Activated T-helper 17 cell treated with anti-CD3 and anti-CD28 coated beads, Interleukin-2, amount 50 U/mL, for 72 hours (primary cell): Measurements from ENCODE around the gene TMEM52. TPM values are rescaled to one million over a fixed set of nuclear protein-coding genes. Genes with fewer than 3 reads are reported as not detected.

ENCODE experiments used
- ATAC-seq: fragments of 150-1000 bp; cut with Tn5 transposase; replicated peaks from 2 replicates; pipeline ENCODE4 v1.10.0; 2021; ENCODE audit warnings: mild to moderate bottlenecking, moderate library complexity
- H3K27ac Mint-ChIP-seq: one replicate; pipeline ENCODE4 v1.8.0; 2022; ENCODE audit warnings: mixed read lengths
- H3K27me3 Mint-ChIP-seq: one replicate; pipeline ENCODE4 v1.8.0; 2022; ENCODE audit warnings: mixed read lengths
- H3K36me3 Mint-ChIP-seq: one replicate; pipeline ENCODE4 v1.8.0; 2022; ENCODE audit warnings: low read depth, mild to moderate bottlenecking, mixed read lengths
- H3K4me1 Mint-ChIP-seq: one replicate; pipeline ENCODE4 v1.8.0; 2022; ENCODE audit warnings: mixed read lengths
- H3K4me3 Mint-ChIP-seq: one replicate; pipeline ENCODE4 v1.8.0; 2022; ENCODE audit warnings: mild to moderate bottlenecking, mixed read lengths
- H3K9me3 Mint-ChIP-seq: one replicate; pipeline ENCODE4 v1.8.0; 2022; ENCODE audit warnings: mixed read lengths
- total RNA-seq, 2 donors: library from RNA; stranded (reverse); gene quantifications; one replicate each; pipeline ENCODE4 v1.2.3, GENCODE V29; 2022

TMEM52 gene
- total RNA-seq, 2 donors from 2014 or later: 1.8 to 2.0 TPM

DNA sequence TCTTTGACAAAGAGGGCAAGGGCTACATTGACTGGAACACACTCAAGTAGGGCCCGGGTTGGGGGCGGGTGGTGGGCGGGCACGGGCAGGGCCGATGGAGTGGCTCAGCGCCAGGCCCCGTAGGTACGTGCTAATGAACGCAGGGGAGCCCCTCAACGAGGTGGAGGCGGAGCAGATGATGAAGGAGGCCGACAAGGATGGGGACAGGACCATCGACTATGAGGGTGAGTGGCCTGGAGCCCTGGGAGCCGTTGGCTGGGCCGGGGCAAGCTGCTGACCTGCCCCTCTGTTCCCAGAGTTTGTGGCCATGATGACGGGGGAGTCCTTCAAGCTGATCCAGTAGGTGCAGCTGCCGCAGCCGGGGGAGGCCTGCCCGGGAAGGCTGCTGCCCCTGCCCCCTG lies 2.2 kb downstream of the TMEM52 start:
- Mint-ChIP-seq H3K36me3 (no peaks in the 10 kb centered on the region), H3K9me3 (no peaks in the 10 kb centered on the region), H3K4me3 (no peak overlapping the region), H3K27ac (no peak overlapping the region), H3K4me1 (no peaks in the 10 kb centered on the region), H3K27me3 (no peaks in the 10 kb centered on the region)
- ATAC-seq: no peak

DNA sequence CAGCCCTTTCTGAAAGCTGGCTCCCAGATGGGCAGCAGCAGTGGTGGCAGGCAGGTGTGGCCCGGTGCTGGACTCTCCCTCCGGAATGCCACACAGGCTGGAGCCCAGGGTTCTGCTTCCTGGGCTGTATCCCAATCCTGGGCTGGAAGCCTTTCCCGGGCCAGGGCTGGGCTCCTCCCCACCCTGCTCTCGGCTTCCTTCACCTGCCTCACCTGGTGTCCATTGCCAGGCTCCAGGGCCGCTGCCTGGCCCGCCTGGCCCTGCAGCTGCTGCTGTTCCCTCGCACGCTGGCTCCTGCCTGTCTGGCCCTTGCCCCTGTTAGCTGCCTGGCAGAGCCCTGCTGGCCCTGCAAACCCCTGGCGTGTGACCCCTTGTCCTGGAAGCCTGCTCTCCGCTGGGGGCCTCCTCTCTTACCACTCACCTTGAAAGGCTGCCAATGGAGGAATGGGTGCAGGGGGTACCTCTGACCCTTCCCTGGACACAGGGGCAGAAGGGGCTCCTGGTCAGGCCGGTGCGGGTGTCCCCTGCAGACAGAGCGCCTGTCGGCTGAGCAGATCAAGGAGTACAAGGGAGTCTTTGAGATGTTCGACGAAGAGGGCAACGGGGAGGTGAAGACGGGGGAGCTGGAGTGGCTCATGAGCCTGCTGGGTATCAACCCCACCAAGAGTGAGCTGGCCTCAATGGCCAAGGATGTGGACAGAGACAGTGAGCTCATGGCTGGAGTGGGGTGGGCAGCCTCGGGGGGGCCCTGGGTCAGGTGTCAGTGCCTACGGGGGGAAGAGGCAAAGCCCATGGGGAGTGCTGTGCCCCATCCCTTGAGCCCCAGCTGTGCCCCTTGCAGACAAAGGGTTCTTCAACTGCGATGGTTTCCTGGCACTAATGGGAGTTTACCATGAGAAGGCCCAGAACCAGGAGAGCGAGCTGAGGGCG lies 2.9 kb downstream of the TMEM52 start:
- no peak overlapping the region for H3K4me3 Mint-ChIP-seq
- H3K27me3 Mint-ChIP-seq: no peaks in the 10 kb centered on the region
- no peaks in the 10 kb centered on the region for H3K36me3 Mint-ChIP-seq
- no peaks in the 10 kb centered on the region for H3K4me1 Mint-ChIP-seq
- no peak for ATAC-seq
- H3K9me3 Mint-ChIP-seq: no peaks in the 10 kb centered on the region
- H3K27ac Mint-ChIP-seq: no peak overlapping the region

DNA sequence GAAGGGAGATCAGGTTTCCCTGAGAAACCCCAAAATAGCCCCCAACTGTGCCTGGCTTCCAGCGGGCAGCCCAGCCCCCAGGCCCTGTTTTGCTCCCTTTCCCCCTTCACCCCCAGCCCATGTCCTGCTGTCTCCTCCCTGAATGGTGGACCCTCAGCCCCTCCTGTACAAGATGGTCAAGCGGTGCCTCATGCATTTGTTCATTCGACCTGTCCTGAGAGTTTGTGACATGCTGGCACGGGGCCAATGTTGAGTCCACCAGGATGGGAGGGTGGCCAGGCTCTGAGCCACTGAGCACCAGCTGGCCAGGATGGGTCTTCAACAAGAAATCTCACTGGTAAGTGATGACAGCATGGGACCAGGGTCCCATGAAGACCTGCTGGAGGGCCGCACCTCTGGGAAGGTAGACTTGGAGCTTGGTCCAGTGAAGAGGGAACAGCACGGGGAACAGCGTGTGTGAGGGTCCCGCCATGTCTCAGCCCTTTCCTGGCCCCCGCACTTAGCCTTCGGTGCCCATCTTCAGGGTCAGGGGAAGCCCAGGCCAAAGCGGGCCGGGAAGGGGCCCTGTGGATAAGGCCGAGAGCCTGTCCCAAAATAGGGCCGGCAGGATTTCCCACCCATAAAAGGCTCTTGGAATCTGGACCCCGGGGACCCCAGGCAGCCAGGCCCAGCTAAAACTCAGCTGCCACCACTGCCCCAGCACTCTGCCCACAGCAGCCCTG lies 3.9 kb downstream of the TMEM52 start, which contains the start of gene CALML6:
TSS of gene CALML6 (plus strand) at position 290 of the 722 bp plus-strand sequence. CDS start at position 311, 21 bp downstream.
- no peak for ATAC-seq
- no peaks in the 10 kb centered on the region for H3K36me3 Mint-ChIP-seq
- H3K27me3 Mint-ChIP-seq: no peaks in the 10 kb centered on the region
- H3K4me1 Mint-ChIP-seq: peaks cover under 1% of the 10 kb centered on the region
- H3K4me3 Mint-ChIP-seq: no peak within 1 kb of the TSS
- no peaks in the 10 kb centered on the region for H3K9me3 Mint-ChIP-seq
- no peak within 1 kb of the TSS for H3K27ac Mint-ChIP-seq

DNA sequence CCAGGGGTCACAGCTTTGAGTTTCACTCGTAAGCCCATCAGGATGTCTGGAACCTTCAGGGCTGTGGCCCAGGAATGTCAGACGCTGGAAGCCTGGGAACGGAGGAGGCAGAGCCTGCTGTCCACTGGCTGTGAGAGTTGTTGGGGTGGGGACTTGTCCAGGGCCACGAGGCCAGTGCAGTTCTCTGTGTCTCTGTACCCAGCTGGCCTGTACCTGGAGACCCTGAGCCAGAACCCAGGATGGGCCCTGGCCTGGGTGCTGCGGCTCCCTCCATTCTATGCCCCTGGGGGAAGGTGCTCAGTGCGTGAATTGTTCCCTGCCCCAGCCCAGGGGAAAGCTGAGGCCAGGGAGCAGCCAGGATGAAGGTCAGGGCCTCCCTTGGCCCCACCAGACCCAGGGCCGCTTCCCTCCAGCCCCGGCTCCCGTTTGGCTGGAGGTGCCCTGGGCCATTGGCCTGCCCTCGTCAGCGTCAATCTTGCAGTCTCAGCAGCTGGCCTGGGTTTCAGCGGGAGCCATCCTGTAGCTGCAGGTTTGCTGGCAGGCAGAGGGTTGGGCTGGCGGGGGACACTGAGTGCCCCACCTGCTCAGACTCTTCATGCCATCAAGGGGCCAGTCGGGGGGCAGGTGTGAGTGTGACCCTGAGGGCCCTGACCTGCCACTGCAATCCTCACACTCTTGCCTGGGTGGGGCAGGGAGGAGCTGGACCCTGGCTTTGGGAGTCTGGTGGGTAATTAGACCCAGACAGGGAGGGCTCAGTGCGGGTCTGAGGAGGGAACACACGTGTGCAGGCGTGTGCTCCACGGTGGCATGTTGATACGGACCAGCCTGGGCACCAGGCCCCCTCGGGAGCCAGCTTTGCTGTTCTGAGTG lies 4.7 kb downstream of the TMEM52 start:
- Mint-ChIP-seq H3K27me3 (no peaks in the 10 kb centered on the region), H3K36me3 (no peaks in the 10 kb centered on the region), H3K4me1 (peaks cover 3% of the 10 kb centered on the region), H3K27ac (no peak overlapping the region), H3K4me3 (no peak overlapping the region), H3K9me3 (no peaks in the 10 kb centered on the region)
- no peak for ATAC-seq

DNA sequence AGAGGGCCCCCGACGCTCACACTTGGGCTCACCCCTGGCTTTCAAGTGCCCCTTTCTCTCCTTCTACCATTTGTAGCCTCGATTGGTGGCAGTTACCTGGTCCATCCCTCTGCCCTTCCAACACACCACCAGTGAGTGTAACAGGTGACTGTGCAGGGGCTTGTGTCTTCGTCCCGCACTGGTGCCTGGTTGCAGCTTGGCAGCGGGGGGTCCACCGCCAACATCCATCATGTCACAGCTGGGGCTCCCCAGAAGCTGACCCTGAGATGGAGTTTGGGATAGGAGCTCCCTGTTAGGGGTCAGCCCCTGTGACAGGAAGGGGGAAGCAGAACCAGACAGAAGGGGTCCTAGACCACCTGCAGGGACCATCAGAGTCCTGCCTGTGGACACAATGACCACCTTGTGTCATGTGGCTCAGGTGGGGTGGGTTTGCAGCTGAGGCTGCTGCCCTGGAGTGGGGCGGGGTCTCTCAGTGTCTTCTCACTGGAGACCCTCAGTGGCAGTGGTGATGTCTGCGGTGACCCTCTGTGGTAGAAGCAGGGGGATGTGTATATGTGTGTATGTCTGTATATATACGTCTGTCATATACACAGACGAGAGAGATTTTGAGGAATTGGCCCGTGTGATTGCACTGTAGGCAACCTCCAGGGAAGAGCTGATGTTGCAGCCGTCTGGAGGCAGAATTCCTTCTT lies 7.6 kb downstream of the TMEM52 start:
- H3K4me3 Mint-ChIP-seq: no peak overlapping the region
- no peaks in the 10 kb centered on the region for H3K9me3 Mint-ChIP-seq
- H3K4me1 Mint-ChIP-seq: peaks cover 4% of the 10 kb centered on the region
- ATAC-seq: no peak
- H3K36me3 Mint-ChIP-seq: no peaks in the 10 kb centered on the region
- H3K27me3 Mint-ChIP-seq: no peaks in the 10 kb centered on the region
- no peak overlapping the region for H3K27ac Mint-ChIP-seq

DNA sequence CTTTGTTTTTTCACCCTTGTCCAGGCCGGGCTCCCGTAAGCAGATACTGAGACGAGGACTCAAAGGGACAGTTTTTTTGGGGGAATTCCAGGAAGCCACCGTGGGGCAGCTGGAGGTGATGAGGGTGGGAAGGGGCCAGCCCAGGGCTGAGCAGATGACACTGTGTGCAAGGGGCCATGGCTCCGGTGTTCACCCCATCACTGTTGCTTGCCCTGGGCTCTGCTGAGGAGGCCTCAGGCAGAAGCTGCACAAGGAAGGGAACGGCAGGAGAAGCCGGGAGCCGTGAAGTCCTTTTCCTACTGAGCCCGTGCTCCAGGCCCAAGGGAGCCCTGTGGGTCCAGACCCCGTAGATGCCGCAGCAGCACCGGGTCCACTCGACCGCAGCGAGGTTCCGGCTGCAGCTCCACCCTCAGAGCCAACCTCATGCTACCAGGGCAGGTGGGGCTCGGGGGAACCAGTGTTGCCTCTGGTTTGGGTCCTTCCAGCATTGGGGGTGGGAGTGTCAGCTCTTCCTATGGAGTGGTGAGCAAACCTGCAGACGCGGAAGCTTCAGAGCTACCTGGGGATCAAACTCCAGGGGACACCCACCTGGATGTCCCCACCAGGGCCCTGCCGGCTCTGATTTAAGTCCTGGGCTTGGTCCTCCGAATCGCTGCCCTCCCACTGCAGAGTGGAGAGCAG lies 8.3 kb downstream of the TMEM52 start:
- Mint-ChIP-seq H3K36me3 (no peaks in the 10 kb centered on the region), H3K4me3 (peak overlapping the region; percentile 85), H3K27me3 (no peaks in the 10 kb centered on the region), H3K4me1 (peaks cover 10% of the 10 kb centered on the region), H3K27ac (peak overlapping the region; percentile 76), H3K9me3 (no peaks in the 10 kb centered on the region)
- no peak for ATAC-seq

DNA sequence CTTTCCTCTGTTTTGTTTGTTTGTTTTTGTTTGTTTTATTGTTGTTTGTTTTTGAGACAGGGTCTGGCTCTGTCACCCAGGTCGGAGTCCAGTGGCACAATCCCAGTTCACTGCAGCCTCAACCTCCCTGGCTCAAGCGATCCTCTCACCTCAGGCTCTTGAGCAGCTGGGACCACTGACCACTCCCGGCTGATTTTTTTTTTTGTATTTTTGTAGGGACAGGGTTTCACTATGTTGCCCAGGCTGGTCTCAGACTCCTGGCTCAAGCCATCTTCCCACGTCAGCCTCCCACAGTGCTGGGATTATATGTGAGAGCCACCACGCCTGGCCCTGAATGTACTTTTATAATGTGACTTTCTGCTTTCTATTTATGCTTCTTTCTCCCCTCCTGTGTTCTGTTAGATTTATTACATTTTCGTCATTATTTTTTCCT lies 9.0 kb downstream of the TMEM52 start:
- H3K36me3 Mint-ChIP-seq: no peaks in the 10 kb centered on the region

DNA sequence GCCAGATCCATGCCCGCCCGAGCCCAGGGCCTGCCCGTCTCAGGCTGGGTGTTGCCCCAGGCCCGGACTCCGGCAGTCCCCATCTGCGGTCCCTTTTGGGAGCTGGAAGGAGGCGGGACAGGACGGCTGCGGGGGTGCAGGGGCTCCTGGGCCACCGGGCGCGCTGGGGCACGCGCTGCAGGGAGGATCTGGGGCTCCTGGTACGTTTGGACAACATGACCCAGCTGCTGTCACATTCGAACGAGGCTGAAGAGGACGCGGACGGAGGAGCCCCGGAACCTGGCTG lies 10.6 kb downstream of the TMEM52 start:
- peak overlapping the region; percentile 85 for H3K4me3 Mint-ChIP-seq
- peaks cover 10% of the 10 kb centered on the region for H3K4me1 Mint-ChIP-seq
- H3K27ac Mint-ChIP-seq: no peak overlapping the region
- H3K36me3 Mint-ChIP-seq: no peaks in the 10 kb centered on the region
- ATAC-seq: no peak
- H3K27me3 Mint-ChIP-seq: no peaks in the 10 kb centered on the region
- no peaks in the 10 kb centered on the region for H3K9me3 Mint-ChIP-seq

More for the DNA sequence above, 9.0 kb downstream of the TMEM52 start:
- no peaks in the 10 kb centered on the region for H3K9me3 Mint-ChIP-seq
- no peaks in the 10 kb centered on the region for H3K27me3 Mint-ChIP-seq
- H3K4me1 Mint-ChIP-seq: peaks cover 10% of the 10 kb centered on the region
- ATAC-seq: no peak
- H3K27ac Mint-ChIP-seq: peak overlapping the region; percentile 76
- H3K4me3 Mint-ChIP-seq: peak overlapping the region; percentile 85

DNA sequence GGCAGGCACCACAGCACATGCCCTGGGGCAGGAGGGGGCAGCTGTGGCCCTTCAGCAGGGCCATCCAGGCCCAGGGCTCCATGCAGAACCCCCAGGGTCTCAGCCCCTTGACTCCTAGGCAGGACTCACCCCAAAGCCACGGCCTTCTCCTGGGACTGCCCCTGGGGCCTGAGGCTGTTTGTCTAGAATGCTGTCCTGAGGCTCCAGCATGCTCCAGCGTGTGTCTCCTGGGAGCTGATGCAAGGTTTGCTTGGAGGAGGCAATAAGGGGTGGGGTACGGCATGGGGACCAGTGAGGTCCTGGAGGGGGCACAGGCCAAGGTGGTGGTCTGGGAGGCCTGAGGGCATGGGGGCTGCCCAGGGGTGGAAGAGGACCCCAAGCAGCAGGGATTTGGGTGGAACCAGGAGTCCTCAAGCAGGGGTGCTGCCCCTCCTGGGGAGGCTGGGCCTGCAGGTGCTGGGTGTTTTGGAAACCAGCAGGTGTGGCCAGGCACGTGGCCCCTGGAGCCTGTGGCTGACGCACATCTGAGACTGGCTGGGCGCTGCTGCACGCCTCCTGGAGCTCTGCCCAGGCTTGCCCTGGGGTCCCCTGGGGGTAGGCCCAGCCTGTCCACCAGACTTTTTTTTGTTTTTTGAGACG lies 11.9 kb downstream of the TMEM52 start:
- Mint-ChIP-seq H3K27ac (no peak overlapping the region), H3K4me3 (no peak overlapping the region), H3K36me3 (no peaks in the 10 kb centered on the region), H3K27me3 (no peaks in the 10 kb centered on the region), H3K4me1 (peaks cover 10% of the 10 kb centered on the region), H3K9me3 (no peaks in the 10 kb centered on the region)
- no peak for ATAC-seq

DNA sequence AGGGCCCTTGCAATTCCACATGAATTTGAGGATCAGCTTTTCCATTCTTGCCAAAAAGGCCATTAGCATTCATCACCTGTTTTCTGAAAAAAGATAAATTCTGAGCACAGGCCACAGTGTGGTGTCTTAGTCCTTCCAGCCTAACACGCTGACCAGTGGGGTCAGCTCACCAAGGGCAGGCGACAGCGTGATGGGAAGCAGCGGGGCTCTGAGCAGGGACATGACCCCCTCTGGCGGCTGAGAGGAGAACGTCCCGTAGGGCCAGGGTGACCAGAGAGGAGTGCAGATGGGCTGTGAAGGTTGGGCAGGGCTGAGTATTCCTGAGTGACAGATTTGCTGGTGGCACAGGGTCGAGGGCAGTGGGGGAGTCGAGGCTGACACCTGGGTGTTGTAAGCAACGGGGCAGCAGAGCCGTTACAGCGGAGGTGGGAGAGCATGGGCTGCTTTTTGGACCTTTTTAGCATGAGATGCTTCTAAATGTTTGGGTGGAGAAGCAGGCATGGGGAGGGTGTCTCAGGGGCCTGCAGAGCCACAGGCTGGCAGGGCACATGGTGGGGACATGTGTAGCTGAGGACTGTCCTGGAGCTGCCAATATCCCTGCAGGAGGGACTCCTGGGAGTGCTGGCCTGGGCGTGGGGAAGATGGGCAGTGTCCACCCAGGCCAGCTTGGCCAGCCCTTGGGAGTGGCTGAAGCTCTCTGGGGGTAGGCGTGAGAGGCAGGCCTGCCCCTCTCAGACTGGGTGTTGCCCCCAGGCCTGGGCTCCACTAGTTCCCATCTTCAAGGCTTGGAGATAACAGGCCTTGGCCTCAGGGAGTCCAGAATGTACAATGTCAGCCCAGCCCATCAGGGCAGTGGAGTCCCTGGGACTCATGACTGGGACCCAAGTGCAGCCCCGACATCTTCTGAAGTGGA lies 12.6 kb downstream of the TMEM52 start:
- Mint-ChIP-seq H3K4me3 (peak overlapping the region; percentile 25), H3K9me3 (no peaks in the 10 kb centered on the region), H3K36me3 (no peaks in the 10 kb centered on the region), H3K27ac (peak overlapping the region; percentile 40), H3K27me3 (no peaks in the 10 kb centered on the region), H3K4me1 (peaks cover 10% of the 10 kb centered on the region)
- peak; percentile 56 for ATAC-seq

DNA sequence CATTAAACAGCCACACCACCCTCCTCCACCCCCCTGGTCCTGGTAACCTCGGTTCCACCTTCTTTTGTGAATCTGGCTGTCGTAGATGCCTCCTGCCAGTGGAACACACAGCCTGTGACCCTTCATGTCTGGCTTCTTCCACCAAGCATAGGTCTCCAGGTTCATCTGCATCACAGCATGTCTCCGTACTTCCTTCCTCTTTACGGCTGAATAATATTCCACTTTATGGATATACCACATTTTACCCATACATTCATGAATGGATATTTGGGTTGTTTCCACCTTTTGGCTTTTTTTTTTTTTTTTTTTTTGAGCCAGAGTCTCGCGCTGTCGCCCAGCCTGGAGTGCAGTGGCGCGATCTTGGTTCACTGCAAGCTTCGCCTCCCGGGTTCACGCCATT lies 15.9 kb downstream of the TMEM52 start:
- Mint-ChIP-seq H3K9me3 (no peaks in the 10 kb centered on the region), H3K4me3 (no peak overlapping the region), H3K36me3 (no peaks in the 10 kb centered on the region), H3K4me1 (peaks cover 6% of the 10 kb centered on the region), H3K27ac (no peak overlapping the region), H3K27me3 (no peaks in the 10 kb centered on the region)
- no peak for ATAC-seq

DNA sequence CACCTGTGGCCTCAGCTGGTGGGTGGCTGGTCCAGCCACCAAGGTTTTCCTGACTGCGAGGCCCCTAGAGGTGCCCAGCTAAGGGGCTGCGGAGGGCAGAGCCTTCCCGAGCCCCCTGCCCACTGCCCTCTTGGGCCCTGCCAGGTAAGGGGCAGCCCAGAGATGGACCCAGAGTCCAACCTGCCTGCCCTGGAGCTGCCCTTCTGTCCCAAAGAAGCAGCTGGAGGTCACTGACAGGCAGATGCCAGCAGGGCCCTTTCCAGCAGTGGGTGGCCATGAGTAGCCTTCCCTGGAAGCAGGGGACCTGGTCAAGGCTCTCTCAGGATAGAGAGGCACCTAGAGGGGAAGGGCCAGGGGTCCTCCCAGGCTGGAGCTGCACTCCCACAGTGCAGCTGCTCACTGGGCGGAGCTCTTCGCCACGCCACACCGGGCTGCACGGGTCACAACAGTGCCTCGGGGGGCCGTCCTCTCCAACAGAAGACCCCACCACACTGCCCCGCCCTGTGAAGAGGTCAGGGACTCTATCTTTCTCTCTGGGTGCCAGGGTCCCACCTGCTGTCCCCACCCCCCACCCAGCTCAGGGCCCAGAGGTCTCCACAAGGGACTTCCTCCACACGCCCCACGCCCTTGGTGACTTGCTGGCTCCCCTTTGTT lies 17.3 kb downstream of the TMEM52 start:
- Mint-ChIP-seq H3K4me3 (no peak overlapping the region), H3K9me3 (no peaks in the 10 kb centered on the region), H3K36me3 (no peaks in the 10 kb centered on the region), H3K27ac (no peak overlapping the region), H3K27me3 (no peaks in the 10 kb centered on the region), H3K4me1 (peaks cover 6% of the 10 kb centered on the region)
- no peak for ATAC-seq
